ENCODE results near the gene MEIS2. TPM values are rescaled to one million over a fixed set of nuclear protein-coding genes. Genes with fewer than 3 reads are reported as not detected.

The MEIS2 gene
- 41.4 TPM for total RNA-seq

GRCh38 chr15:37100109-37100965 lies at the start of gene MEIS2:
Gene MEIS2 (minus strand): TSS chr15:37100549. CDS start chr15:37099466, 1,083 bp downstream.
- DNase-seq (ENCODE audit: low spot score): peak; percentile 92

GRCh38 chr15:37149146-37149545 lies 48.8 kb upstream of the MEIS2 start:
- DNase-seq (ENCODE audit: low spot score): no peak

GRCh38 chr15:37148714-37149113 lies 48.4 kb upstream of the MEIS2 start:
- DNase-seq (ENCODE audit: low spot score): no peak

GRCh38 chr15:37143351-37143750 lies 43.0 kb upstream of the MEIS2 start:
- DNase-seq (ENCODE audit: low spot score): no peak

GRCh38 chr15:37142371-37142770 lies 42.0 kb upstream of the MEIS2 start:
- no peak for DNase-seq (ENCODE audit: low spot score)

- no peak for DNase-seq (ENCODE audit: low spot score)
Observed at GRCh38 chr15:37140531-37141058, 40.2 kb upstream of the MEIS2 start.

GRCh38 chr15:37138591-37139215 lies 38.4 kb upstream of the MEIS2 start:
- no peak for DNase-seq (ENCODE audit: low spot score)

- DNase-seq (ENCODE audit: low spot score): no peak
Observed at GRCh38 chr15:37137221-37137620, 36.9 kb upstream of the MEIS2 start.

- no peak for DNase-seq (ENCODE audit: low spot score)
Observed at GRCh38 chr15:37136666-37137065, 36.3 kb upstream of the MEIS2 start.

GRCh38 chr15:37135225-37135624 lies 34.9 kb upstream of the MEIS2 start:
- no peak for DNase-seq (ENCODE audit: low spot score)

- no peak for DNase-seq (ENCODE audit: low spot score)
Observed at GRCh38 chr15:37134699-37135131, 34.4 kb upstream of the MEIS2 start.

GRCh38 chr15:37134244-37134643 lies 33.9 kb upstream of the MEIS2 start:
- no peak for DNase-seq (ENCODE audit: low spot score)

GRCh38 chr15:37133602-37134001 lies 33.3 kb upstream of the MEIS2 start:
- no peak for DNase-seq (ENCODE audit: low spot score)

- DNase-seq (ENCODE audit: low spot score): no peak
Observed at GRCh38 chr15:37132826-37133417, 32.6 kb upstream of the MEIS2 start.

- no peak for DNase-seq (ENCODE audit: low spot score)
Observed at GRCh38 chr15:37131621-37132020, 31.3 kb upstream of the MEIS2 start.

GRCh38 chr15:37130356-37130755 lies 30.0 kb upstream of the MEIS2 start:
- no peak for DNase-seq (ENCODE audit: low spot score)

- DNase-seq (ENCODE audit: low spot score): no peak
Observed at GRCh38 chr15:37125143-37125542, 24.8 kb upstream of the MEIS2 start.

- DNase-seq (ENCODE audit: low spot score): no peak
Observed at GRCh38 chr15:37124331-37124730, 24.0 kb upstream of the MEIS2 start.

- DNase-seq (ENCODE audit: low spot score): no peak
Observed at GRCh38 chr15:37122703-37123102, 22.4 kb upstream of the MEIS2 start.

- DNase-seq (ENCODE audit: low spot score): no peak
Observed at GRCh38 chr15:37121492-37121891, 21.1 kb upstream of the MEIS2 start.

GRCh38 chr15:37117030-37117429 lies 16.7 kb upstream of the MEIS2 start:
- DNase-seq (ENCODE audit: low spot score): no peak

- no peak for DNase-seq (ENCODE audit: low spot score)
Observed at GRCh38 chr15:37115538-37115937, 15.2 kb upstream of the MEIS2 start.

All from mucosa of gallbladder (tissue), 1 donor.